T47D (cell line): ENCODE measurements around the gene CMTM3.
"Not testable (repeated sequence)": the region's sequence is repeated elsewhere in the genome, so short reads cannot be mapped to it uniquely, and the experiment has no call there.

Experiments
- DNase-seq, 2 experiments: peaks; one replicate each; pipeline versions ENCODE4 v3.0.0 to v3.0.0-alpha.2; 2011 to 2012; ENCODE audit warnings: low read depth in 1 of 2, low spot score in 1 of 2
- JUND ChIP-seq: IDR thresholded peaks from 2 replicates; pipeline ENCODE4 v1.6.1; 2012; ENCODE audit warnings: low read depth
- in situ Hi-C: cut with HindIII; loops from 2 replicates; pipeline ENCODE4 v1.10.0; 2016; ENCODE audit warnings: low sequenced_read_pairs, low pct_unique_long_range_greater_than_20kb

CMTM3 gene

GRCh38 chr16:66605979-66606751 is 1.7 kb downstream of the CMTM3 start:
- no peak for TF ChIP-seq JUND
- in situ Hi-C loops, result no loop called here
- no peak for DNase-seq

GRCh38 chr16:66608241-66609138 is 4.0 kb downstream of the CMTM3 start:
- no peak for TF ChIP-seq JUND
- DNase-seq, result peak; percentile 87 to 91
- in situ Hi-C loops, result no loop called here

DNA sequence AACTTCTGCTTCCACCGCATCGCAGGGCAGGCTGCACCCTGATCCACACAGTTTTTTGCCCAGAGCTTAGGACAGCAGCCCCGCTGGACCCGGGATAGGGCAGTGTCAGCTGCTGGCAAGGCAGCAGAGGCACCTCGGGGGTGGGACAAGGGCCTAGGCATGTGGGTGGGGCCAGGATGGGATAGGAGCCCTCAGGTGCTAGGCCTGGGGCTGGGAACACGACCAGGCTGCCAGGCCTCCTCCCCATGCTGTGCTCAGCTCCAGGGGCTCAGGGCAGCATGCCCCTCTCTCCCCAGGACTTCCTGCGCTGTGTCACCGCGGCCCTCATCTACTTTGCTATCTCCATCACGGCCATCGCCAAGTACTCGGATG is 4.6 kb downstream of the CMTM3 start:
- in situ Hi-C loops, result no loop called here
- no peak for DNase-seq
- TF ChIP-seq JUND, result no peak

- no peak for TF ChIP-seq JUND
- DNase-seq, result no peak
- in situ Hi-C loops, result no loop called here
These were observed 5.8 kb downstream of the CMTM3 start for GRCh38 chr16:66610111-66610820.

DNA sequence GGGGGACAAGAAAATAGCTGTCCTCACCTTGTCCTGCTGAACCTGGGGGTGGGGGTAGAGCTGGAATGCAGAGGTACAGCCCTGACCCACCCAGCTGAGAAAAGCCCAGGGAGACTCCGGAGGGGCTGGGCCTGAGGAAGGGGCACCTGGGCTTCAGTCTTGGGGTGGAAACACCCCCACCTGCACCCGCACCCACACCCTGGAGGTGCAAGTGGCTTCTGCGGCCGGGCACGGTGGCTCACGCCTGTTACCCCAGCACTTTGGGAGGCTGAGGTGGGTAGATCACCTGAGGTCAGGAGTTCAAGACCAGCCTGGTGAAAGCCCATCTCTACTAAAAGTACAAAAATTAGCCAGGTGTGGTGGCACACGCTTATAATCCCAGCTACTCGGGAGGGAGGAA is 7.4 kb downstream of the CMTM3 start:
- in situ Hi-C loops, DNase-seq: not testable (repeated sequence)

- TF ChIP-seq JUND, result no peak
- in situ Hi-C loops, result no loop called here
- no peak for DNase-seq
These were observed 7.9 kb downstream of the CMTM3 start for GRCh38 chr16:66612422-66612821.

- no peak for TF ChIP-seq JUND
- in situ Hi-C loops, result no loop called here
- no peak for DNase-seq
These were observed 9.8 kb downstream of the CMTM3 start for GRCh38 chr16:66614161-66614802.

DNA sequence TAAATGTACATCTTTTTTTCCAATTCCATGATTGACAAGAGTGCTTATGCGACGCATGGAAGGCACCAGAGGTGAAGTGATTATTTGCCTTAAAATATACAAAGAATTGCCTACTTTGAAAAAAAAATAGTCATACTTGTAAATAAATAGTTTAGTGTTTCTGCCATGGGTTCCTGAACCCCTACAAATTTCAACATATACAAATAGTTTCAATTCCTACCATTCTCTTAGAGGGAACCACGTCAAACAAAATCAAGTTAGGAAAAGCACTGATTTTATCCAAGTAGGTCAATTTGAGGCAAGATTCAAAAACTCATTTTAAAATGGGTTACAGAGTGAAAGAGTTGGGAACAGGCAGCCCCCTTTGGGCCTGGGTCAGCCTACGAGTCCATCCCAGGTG is 11.7 kb downstream of the CMTM3 start:
- in situ Hi-C loops, result no loop called here
- TF ChIP-seq JUND, result no peak
- DNase-seq, result no peak

- DNase-seq, result no peak
- TF ChIP-seq JUND, result no peak
- in situ Hi-C loops, result no loop called here
These were observed 12.1 kb downstream of the CMTM3 start for GRCh38 chr16:66616592-66616991.

- in situ Hi-C loops, result no loop called here
- TF ChIP-seq JUND, result no peak
These were observed 12.5 kb downstream of the CMTM3 start for GRCh38 chr16:66617010-66617434.

DNA sequence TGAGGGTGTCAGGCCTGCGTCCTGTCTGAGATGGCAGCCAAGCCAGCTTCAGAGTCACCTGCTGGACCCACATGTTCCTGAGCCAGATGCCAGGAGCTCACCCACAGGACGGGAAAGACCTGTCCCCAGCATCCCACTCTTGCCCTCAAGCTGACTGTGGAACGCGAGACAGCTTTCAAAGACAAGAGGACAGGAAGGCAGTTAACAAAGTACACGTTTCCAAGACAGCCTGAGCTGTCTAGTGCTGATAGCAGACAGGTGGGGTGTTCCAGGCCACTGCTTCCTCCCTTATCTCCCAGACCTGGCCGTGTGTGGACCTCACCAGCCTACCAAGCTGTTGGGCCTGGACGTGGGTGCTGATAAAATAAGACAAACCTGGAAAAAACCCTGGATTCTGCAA is 13.2 kb downstream of the CMTM3 start:
- in situ Hi-C loops, result no loop called here
- DNase-seq, result peak in 1 of 2 experiments; percentile 47
- TF ChIP-seq JUND, result no peak

More at GRCh38 chr16:66617010-66617434, 12.5 kb downstream of the CMTM3 start:
- no peak for DNase-seq

DNA sequence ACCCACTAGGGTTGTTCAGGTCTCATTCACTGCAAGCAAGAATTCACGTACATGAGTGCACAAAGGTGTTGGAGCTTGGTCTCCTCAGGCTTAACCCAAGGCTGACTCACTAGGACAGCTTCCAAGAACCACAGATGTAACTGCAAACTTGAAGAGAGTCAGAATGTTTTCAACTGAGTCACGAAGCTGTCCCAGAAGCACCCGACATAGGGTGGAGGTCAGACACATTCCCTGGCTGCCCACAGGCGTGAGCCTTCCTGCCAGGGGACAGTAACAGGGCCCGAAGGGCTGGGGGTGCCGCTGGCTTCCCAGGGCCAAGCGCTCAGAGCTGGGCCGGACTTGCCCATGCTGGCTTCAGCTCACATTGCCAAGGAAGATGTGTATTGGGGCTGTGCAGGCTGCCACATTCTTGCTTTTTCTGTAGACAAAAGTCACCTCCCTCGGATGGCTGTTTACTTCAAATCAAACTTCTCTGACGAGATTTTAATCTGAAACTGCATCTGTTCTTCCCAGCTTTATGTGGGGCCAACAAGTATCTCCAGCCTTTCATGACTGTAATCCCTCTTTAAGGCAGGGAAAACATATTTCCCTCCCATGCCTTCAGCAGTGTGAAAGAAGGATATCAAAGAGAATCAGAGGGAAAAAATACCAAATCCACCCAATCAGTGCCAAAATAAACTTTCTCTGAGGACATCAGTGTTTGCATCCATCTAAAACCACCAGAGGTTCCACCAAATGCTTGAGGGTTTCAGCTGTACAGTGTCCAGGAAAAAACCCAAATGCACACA is 14.3 kb downstream of the CMTM3 start:
- in situ Hi-C loops, result no loop called here
- peak in 1 of 2 experiments; percentile 43 for DNase-seq
- TF ChIP-seq JUND, result no peak
